ENCODE results near the gene RNF157.

RNF157 gene

GRCh38 chr17:76157759-76158158, 82.5 kb downstream of the RNF157 start:
- no peaks in the 10 kb centered on the region for H3K4me1 ChIP-seq (ENCODE audit: control insufficient read depth, insufficient read depth, low read length)
- POLR2A ChIA-PET: no interaction called here
- H3K9me3 ChIP-seq (ENCODE audit: control insufficient read depth, insufficient read depth, low read depth, low read length): no peaks in the 10 kb centered on the region
- H3K27ac ChIP-seq (ENCODE audit: extremely low read depth, low read depth, low read length): no peak overlapping the region
- CTCF ChIA-PET: interaction anchor here (0.6 to 3.8 kb wide), 8 partner anchors 11 to 240 kb away, joined by 3 to 17 read pairs (median 4); no protein-coding TSS in a partner anchor
- H3K36me3 ChIP-seq (ENCODE audit: control insufficient read depth in 2 of 2, insufficient read depth in 1 of 2, low read length in 2 of 2): peaks cover 5 to 68% of the 10 kb centered on the region in 2 experiments
- no peak overlapping the region for H3K4me3 ChIP-seq (ENCODE audit: low read depth, low read length)
- TF ChIP-seq ZBTB11 (tag by site-specific recombination; conservative IDR thresholded peaks at IDR 0.05; ENCODE audit: low read depth): no peak
- no peak for TF ChIP-seq ZNF335 (tag by site-specific recombination; conservative IDR thresholded peaks at IDR 0.05)
- TF ChIP-seq MZF1 (tag by site-specific recombination; IDR thresholded peaks at IDR 0.05; ENCODE audit: borderline replicate concordance): no peak
- TF ChIP-seq SCRT1 (tag by site-specific recombination; IDR thresholded peaks at IDR 0.05; ENCODE audit: borderline replicate concordance): no peak

GRCh38 chr17:76156662-76156991, 83.7 kb downstream of the RNF157 start:
- TF ChIP-seq ZNF302 (tag by site-specific recombination; IDR thresholded peaks at IDR 0.05; ENCODE audit: low read depth) (no peak), PRDM6 (tag by site-specific recombination; IDR thresholded peaks at IDR 0.05) (no peak), PRDM4 (tag by site-specific recombination; IDR thresholded peaks at IDR 0.05) (no peak), ZNF223 (tag by site-specific recombination; IDR thresholded peaks at IDR 0.05) (no peak), SP2 (tag by site-specific recombination; IDR thresholded peaks at IDR 0.05) (no peak), ZFHX2 (tag by site-specific recombination; conservative IDR thresholded peaks at IDR 0.05) (no peak), ZNF596 (tag by site-specific recombination; IDR thresholded peaks at IDR 0.05) (no peak), ZBTB1 (tag by site-specific recombination; IDR thresholded peaks at IDR 0.05) (no peak), ZNF423 (tag by site-specific recombination; IDR thresholded peaks at IDR 0.05) (no peak), HIC1 (tag by site-specific recombination; IDR thresholded peaks at IDR 0.05) (no peak), IKZF3 (tag by site-specific recombination; IDR thresholded peaks at IDR 0.05) (no peak), ZNF558 (tag by site-specific recombination; IDR thresholded peaks at IDR 0.05) (no peak), ZEB2 (tag by site-specific recombination; IDR thresholded peaks at IDR 0.05) (no peak), ZNF658 (tag by site-specific recombination; IDR thresholded peaks at IDR 0.05) (no peak), ZBTB8A (tag by site-specific recombination; IDR thresholded peaks at IDR 0.05) (no peak)
- H3K4me3 ChIP-seq (ENCODE audit: low read depth, low read length): no peak overlapping the region
- no peak overlapping the region for H3K27ac ChIP-seq (ENCODE audit: extremely low read depth, low read depth, low read length)
- POLR2A ChIA-PET: no interaction called here
- no peaks in the 10 kb centered on the region for H3K4me1 ChIP-seq (ENCODE audit: control insufficient read depth, insufficient read depth, low read length)
- CTCF ChIA-PET: interaction anchor here (0.5 to 3.8 kb wide), 6 partner anchors 19 to 159 kb away, joined by 3 to 17 read pairs (median 5); no protein-coding TSS in a partner anchor
- H3K36me3 ChIP-seq (ENCODE audit: control insufficient read depth in 2 of 2, insufficient read depth in 1 of 2, low read length in 2 of 2): peaks cover 3 to 70% of the 10 kb centered on the region in 2 experiments; a peak in 2 of 3 replicates
- H3K9me3 ChIP-seq (ENCODE audit: control insufficient read depth, insufficient read depth, low read depth, low read length): no peaks in the 10 kb centered on the region

Measured in HEK293 (cell line).